Measurements from ENCODE around the gene TSKU. TPM values are rescaled to one million over a fixed set of nuclear protein-coding genes. Genes with fewer than 3 reads are reported as not detected.
A peak's percentile ranks its signal among the peaks of the same experiment; 100 is the strongest.

The TSKU gene
- total RNA-seq, 4 donors from 2014 or later = 140 to 385 (median 202) TPM

DNA sequence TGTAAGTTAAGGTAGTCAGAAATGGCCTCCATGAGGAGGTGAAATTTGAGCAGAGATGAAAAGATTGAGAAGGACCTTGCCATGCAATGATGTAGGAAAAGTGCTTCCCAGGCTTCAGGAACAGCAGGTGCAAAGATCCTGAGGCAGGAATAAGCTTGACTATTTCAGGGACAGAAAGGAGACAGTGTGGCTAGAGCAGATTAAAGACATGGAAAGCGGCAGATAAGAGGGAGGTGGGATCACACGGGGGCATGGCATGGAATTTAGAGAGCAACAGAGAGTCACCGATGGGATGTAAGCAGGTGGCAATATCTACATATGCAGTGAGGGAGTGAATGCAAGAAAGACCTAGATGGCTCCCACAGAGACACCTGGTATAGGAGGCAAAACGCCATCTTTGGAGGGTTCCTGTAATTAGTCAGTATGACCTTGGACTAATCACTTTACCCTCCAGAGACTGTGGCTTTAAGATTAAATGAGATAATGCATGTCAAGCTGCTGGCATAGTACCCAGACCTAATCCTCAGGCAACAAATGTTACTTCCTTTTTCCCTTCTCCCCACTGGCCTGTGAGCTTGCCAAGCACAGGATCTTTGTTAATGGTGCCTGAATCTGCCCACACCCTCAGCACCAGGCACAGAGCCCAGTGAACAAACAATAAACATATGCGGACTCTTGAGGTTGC is 52.9 kb downstream of the TSKU start:
- DNase-seq (ENCODE audit: low spot score in 2 of 2) = peak in 1 of 2 donors; percentile 36
- TF ChIP-seq, protein P1, sequence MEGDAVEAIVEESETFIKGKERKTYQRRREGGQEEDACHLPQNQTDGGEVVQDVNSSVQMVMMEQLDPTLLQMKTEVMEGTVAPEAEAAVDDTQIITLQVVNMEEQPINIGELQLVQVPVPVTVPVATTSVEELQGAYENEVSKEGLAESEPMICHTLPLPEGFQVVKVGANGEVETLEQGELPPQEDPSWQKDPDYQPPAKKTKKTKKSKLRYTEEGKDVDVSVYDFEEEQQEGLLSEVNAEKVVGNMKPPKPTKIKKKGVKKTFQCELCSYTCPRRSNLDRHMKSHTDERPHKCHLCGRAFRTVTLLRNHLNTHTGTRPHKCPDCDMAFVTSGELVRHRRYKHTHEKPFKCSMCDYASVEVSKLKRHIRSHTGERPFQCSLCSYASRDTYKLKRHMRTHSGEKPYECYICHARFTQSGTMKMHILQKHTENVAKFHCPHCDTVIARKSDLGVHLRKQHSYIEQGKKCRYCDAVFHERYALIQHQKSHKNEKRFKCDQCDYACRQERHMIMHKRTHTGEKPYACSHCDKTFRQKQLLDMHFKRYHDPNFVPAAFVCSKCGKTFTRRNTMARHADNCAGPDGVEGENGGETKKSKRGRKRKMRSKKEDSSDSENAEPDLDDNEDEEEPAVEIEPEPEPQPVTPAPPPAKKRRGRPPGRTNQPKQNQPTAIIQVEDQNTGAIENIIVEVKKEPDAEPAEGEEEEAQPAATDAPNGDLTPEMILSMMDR (IDR thresholded peaks at IDR 0.05) = no peak
- TF ChIP-seq EP300 (IDR thresholded peaks at IDR 0.05) = peak in 1 of 2 donors; percentile 46
- Histone ChIP-seq H3K9me3 (no peaks in the 10 kb centered on the region), H3K4me3 (no peak overlapping the region), H3K36me3 (no peaks in the 10 kb centered on the region), H3K4me1 (peaks cover 0 to 32% (median 6%) of the 10 kb centered on the region in 4 donors), H3K27ac (peak overlapping the region in 1 of 4 donors; percentile 9), H3K27me3 (no peaks in the 10 kb centered on the region)
- 69 to 70% methylated on average over 5 of the region's 5 CpGs for WGBS, 2 donors

GRCh38 chr11:76836613-76837291 is 53.6 kb downstream of the TSKU start:
- no peak overlapping the region for H3K4me3 ChIP-seq
- no peaks in the 10 kb centered on the region for H3K36me3 ChIP-seq
- no peaks in the 10 kb centered on the region for H3K27me3 ChIP-seq
- peak overlapping the region in 1 of 4 donors; percentile 9 for H3K27ac ChIP-seq
- TF ChIP-seq, protein P1 (IDR thresholded peaks at IDR 0.05) = no peak
- WGBS, 2 donors = 69 to 72% methylated on average over 11 of the region's 11 CpGs
- H3K4me1 ChIP-seq = peaks cover 0 to 32% (median 6%) of the 10 kb centered on the region in 4 donors
- no peak for DNase-seq (ENCODE audit: low spot score in 2 of 2)
- H3K9me3 ChIP-seq = no peaks in the 10 kb centered on the region

GRCh38 chr11:76837696-76838677 is 54.8 kb downstream of the TSKU start:
- H3K27ac ChIP-seq = no peak overlapping the region
- no peak for DNase-seq (ENCODE audit: low spot score in 2 of 2)

GRCh38 chr11:76838678-76839068 is 55.5 kb downstream of the TSKU start:
- H3K4me1 ChIP-seq = peaks cover 0 to 32% (median 6%) of the 10 kb centered on the region in 4 donors
- H3K27me3 ChIP-seq = no peaks in the 10 kb centered on the region
- no peaks in the 10 kb centered on the region for H3K9me3 ChIP-seq
- H3K36me3 ChIP-seq = no peaks in the 10 kb centered on the region
- H3K27ac ChIP-seq = no peak overlapping the region
- WGBS, 2 donors = 55 to 65% methylated on average over 3 of the region's 3 CpGs
- DNase-seq (ENCODE audit: low spot score in 2 of 2) = no peak
- no peak for TF ChIP-seq POLR2A (IDR thresholded peaks at IDR 0.05)
- TF ChIP-seq, protein P1 (IDR thresholded peaks at IDR 0.05) = peak in 1 of 5 experiments; percentile 33
- H3K4me3 ChIP-seq = no peak overlapping the region

More at GRCh38 chr11:76837696-76838677, 54.8 kb downstream of the TSKU start:
- peaks cover 0 to 32% (median 6%) of the 10 kb centered on the region in 4 donors for H3K4me1 ChIP-seq
- TF ChIP-seq, protein P1 (IDR thresholded peaks at IDR 0.05) = no peak
- H3K9me3 ChIP-seq = no peaks in the 10 kb centered on the region
- 38 to 43% methylated on average over 7 of the region's 7 CpGs for WGBS, 2 donors
- no peaks in the 10 kb centered on the region for H3K36me3 ChIP-seq
- H3K4me3 ChIP-seq = no peak overlapping the region
- no peaks in the 10 kb centered on the region for H3K27me3 ChIP-seq
